Measurements from ENCODE around the gene TTLL3.

- no peak for TF ChIP-seq TBP (IDR thresholded peaks at IDR 0.05; ENCODE audit: low read depth, low read length)
- no peak for TF ChIP-seq SUZ12 (IDR thresholded peaks at IDR 0.05; ENCODE audit: low read length)
- TF ChIP-seq SAP30 (IDR thresholded peaks at IDR 0.05; ENCODE audit: insufficient read depth, insufficient replicate concordance, low read length) = no peak
- TF ChIP-seq MAX (IDR thresholded peaks at IDR 0.05) = no peak
- TF ChIP-seq CTCF (IDR thresholded peaks at IDR 0.05; ENCODE audit: control extremely low read depth in 1 of 3, insufficient read depth in 1 of 3, low read depth in 1 of 3, low read length in 3 of 3) = no peak
- no peak for TF ChIP-seq POLR2A (IDR thresholded peaks at IDR 0.05; ENCODE audit: control extremely low read depth in 1 of 2, low read depth in 2 of 2, low read length in 2 of 2)
- TF ChIP-seq POLR2AphosphoS5 (IDR thresholded peaks at IDR 0.05; ENCODE audit: low read depth, low read length) = no peak
These were observed 41.0 kb upstream of the TTLL3 start for GRCh38 chr3:9769012-9769411.

Data from H1 (cell line).